ENCODE results near the gene ABRACL. TPM values are rescaled to one million over a fixed set of nuclear protein-coding genes. Genes with fewer than 3 reads are reported as not detected.
A peak's percentile ranks its signal among the peaks of the same experiment; 100 is the strongest.
"Not testable (repeated sequence)": the region's sequence is repeated elsewhere in the genome, so short reads cannot be mapped to it uniquely, and the experiment has no call there.

Gene ABRACL
- total and polyA plus RNA-seq, 2 of the 8 experiments (the other 6 are each of a cell fraction or from before 2014, with no cell fraction given): 103 to 167 TPM

DNA sequence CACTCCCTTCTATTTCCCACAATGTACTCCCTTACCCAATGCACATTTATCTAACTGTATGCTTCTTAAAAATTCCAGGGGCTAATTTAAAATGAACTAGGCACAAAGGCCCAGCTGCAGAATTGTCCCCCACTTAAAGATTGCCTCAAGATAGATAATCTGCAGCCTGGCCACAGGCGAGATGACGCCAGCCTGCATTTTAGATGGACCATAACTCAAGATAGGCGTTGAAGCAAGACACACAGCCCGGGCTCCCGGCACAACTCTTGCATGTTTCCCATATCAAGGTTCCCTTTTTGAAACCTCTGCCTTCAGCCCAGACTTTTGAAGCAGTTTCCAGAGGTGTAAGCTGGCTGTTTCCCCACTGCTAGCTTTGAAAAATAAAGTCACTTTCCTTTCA is 37.3 kb upstream of the ABRACL start (continued):
- TF ChIP-seq FOSL1 (IDR thresholded peaks at IDR 0.05; ENCODE audit: insufficient read depth, low read depth, low read length) (no peak), TBP (IDR thresholded peaks at IDR 0.05; ENCODE audit: low read depth, low read length) (no peak), HDAC6 (IDR thresholded peaks at IDR 0.05; ENCODE audit: low read depth, low read length) (no peak), KDM4A (IDR thresholded peaks at IDR 0.05; ENCODE audit: low read depth, low read length, severe bottlenecking) (no peak)

DNA sequence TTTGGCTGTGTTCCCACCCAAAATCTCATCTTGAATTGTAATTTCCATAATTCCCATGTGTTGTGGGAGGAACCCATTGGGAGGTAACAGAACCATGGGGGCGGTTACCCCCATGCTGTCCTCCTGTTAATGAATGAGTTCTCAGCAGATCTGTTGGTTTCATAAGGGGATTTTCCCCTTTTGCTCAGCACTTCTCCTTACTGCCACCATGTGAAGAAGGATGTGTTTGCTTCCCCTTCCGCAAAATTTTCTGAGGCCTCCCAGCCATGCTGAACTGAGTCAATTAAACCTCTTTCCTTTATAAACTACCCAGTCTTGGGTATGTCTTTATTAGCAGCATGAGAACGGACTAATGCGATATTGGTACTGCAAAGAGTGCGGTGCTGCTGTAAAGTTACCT is 35.6 kb upstream of the ABRACL start:
- H2BK120ac ChIP-seq (replicated peaks; ENCODE audit: low read depth, low read length); H3K23ac ChIP-seq (ENCODE audit: insufficient read length); H3K4ac ChIP-seq (replicated peaks; ENCODE audit: insufficient read length, low read depth, low read length); FAIRE-seq; H3K4me1 ChIP-seq (replicated peaks in 1 of 4; ENCODE audit: control insufficient read depth in 3 of 4, insufficient read depth in 4 of 4, low read length in 3 of 4); DNase-seq (ENCODE audit: low read depth in 1 of 2, low spot score in 2 of 2); H2AK5ac ChIP-seq (ENCODE audit: low read depth, low read length); H3K79me2 ChIP-seq (ENCODE audit: control insufficient read depth in 1 of 2, insufficient read depth in 2 of 2, low read length in 2 of 2); H4K91ac ChIP-seq (replicated peaks; ENCODE audit: insufficient read length, low read length); H3K36me3 ChIP-seq (ENCODE audit: control insufficient read depth in 2 of 4, insufficient read depth in 4 of 4, low read length in 3 of 4); H3K56ac ChIP-seq (replicated peaks; ENCODE audit: insufficient read length, low read depth, low read length); H2BK5ac ChIP-seq (ENCODE audit: low read depth, low read length); H2BK20ac ChIP-seq (ENCODE audit: low read length); H4K8ac ChIP-seq (ENCODE audit: extremely low read depth, insufficient read depth, low read length); H2AFZ ChIP-seq (ENCODE audit: low read length); H3K27ac ChIP-seq (ENCODE audit: low read depth, low read length); H2BK15ac ChIP-seq (ENCODE audit: low read length); POLR2A ChIA-PET (ENCODE audit: partially characterized antibody); H3K23me2 ChIP-seq (ENCODE audit: low read depth, low read length); H3K79me1 ChIP-seq (ENCODE audit: low read depth, low read length); H3K4me2 ChIP-seq (ENCODE audit: insufficient read depth in 1 of 2, low read depth in 2 of 2, low read length in 2 of 2); H3K27me3 ChIP-seq (replicated peaks in 1 of 4; ENCODE audit: control insufficient read depth in 3 of 4, extremely low read depth in 1 of 4, insufficient read depth in 3 of 4, low read length in 3 of 4); H3K14ac ChIP-seq (ENCODE audit: insufficient read length); H3K9me3 ChIP-seq (ENCODE audit: insufficient read depth in 2 of 2, low read depth in 1 of 2, low read length in 1 of 2); H4K5ac ChIP-seq (ENCODE audit: insufficient read length, low read depth, low read length); H4K20me1 ChIP-seq (replicated peaks in 1 of 2; ENCODE audit: control insufficient read depth in 1 of 2, insufficient read depth in 2 of 2, low read length in 2 of 2); H3K18ac ChIP-seq (ENCODE audit: extremely low read depth, low read length); H3K4me3 ChIP-seq (ENCODE audit: extremely low read depth in 1 of 4, insufficient read depth in 2 of 4, low read depth in 3 of 4, low read length in 4 of 4); H3K9ac ChIP-seq (replicated peaks in 1 of 4; ENCODE audit: extremely low read depth in 1 of 4, low read depth in 3 of 4, low read length in 3 of 4): not testable (repeated sequence)
- H2BK12ac ChIP-seq (ENCODE audit: low read depth, low read length): peak overlapping the region; percentile 50; the same call in 1 of the 2 replicates
- 91% methylated on average over 5 of the region's 5 CpGs; no CpG with 5 or more reads in 1 of the 2 experiments for WGBS, 2 experiments (ENCODE audit: extremely low coverage in 1 of 2, insufficient coverage in 1 of 2, insufficient read length in 1 of 2, insufficient replicate concordance in 2 of 2, low coverage in 1 of 2, low lambda C conversion rate in 2 of 2, missing lambda C conversion rate in 1 of 2)
- CTCF ChIA-PET (ENCODE audit: partially characterized antibody): interaction anchor here (0.9 kb wide), 1 partner anchor 23 kb away, joined by 3 read pairs; no protein-coding TSS in a partner anchor
